UCSD-AML1 (cell line): ENCODE measurements around the gene VPS13D.
"Not testable (repeated sequence)": the region's sequence is repeated elsewhere in the genome, so short reads cannot be mapped to it uniquely, and the experiment has no call there.

Experiments used
- DNase-seq: peaks from one replicate; lab custom pipeline; 2025; ENCODE audit not compliant: unreplicated experiment; lab: John Stamatoyannopoulos, UW

VPS13D gene

DNA sequence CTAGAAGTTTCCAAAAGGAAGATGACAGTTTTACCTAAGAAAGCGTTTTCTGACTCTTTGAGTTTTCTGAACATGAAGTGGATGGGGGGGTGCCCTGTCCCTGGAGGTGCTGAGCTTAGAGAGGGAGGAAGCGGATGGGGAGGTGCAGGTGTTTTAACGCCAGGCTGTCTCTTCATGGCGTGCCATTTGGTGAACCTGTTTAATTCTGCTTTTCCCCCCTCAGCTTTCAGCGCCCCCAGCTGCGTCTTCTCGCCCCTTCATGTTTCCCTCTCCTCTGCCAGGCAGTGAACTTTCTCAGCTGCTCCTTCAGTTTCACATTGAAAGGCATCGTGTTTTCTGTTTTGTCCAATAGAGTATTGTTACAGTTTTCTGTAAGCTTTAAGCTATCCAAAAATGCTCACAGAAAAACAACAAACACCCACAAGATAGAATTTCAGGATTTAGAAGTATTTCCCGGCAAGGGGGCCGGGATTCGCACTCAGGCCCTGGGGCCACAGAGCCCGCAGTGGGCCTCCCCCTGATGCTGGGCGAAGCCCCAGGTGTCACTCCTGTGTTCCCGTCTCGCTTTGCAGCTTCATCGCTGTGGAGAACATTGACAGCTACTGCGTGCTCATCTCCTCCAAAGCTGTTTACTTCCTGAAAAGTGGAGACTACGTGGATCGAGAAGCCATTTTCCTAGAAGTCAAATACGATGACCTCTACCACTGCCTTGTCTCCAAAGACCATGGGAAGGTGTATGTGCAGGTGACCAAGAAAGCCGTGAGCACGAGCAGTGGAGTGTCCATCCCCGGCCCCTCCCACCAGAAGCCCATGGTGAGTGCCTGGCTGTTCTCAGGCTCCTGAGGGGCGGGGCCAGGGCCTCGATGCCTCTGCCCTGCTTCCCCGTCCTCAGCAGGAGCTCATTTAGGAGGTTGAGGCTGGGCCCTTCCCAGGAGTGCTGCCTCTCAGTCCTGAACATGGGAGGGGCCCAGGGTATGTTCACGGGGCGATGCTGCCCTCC, 276.8 kb downstream of the VPS13D start:
- DNase-seq: no peak

DNA sequence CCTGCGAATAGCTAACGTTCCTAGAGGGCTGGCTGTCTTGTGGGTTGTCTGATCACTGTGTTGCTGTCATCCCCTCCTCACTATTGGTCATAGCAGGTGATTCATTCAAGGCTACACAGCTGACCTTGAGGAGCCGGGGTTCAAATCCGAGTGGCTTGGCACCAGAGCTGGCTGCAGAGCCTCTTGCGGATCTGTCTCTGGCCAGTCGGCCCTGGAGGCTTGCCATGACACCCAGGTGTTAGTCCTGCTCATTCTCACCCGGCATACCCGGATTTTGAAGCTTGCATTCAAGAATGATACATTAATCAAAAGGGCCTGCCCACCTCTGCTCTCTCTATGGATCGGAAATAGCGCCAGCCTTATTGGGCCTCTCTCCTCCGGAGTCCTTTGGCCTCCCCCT, 277.8 kb downstream of the VPS13D start:
- no peak for DNase-seq

DNA sequence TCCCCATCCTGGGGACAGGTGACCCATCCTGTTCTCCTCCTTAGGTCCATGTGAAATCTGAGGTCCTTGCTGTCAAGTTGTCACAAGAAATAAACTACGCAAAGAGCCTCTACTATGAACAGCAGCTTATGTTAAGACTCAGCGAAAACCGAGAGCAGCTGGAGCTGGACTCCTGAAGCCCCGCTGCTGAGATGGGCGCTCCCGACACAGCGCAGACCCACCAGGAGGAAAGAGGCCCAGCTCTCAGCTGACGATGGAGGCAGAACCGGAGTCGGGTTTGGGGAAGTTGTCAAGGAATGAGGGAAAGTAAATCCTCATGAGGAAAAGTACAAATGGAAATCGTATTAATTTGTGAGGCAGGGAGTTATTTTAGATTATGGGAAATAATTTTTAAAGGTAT, 279.0 kb downstream of the VPS13D start:
- no peak for DNase-seq

DNA sequence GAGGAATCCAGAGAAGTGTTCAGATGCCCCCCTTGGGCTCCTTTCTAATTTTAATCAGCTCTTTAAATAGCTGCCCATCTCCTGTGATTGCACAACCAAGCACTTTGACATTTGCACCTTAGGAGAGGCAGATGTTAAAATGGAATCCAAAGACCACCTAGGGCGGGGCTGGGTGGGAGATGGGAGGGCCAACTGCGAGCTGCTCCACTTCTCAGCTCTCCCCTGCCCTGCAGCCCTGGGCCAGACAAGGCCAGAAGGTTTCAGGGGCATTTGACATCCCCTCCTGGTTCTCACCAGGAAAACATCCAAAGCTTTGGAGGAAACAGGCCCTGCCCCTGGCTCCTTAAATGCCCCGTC, 281.3 kb downstream of the VPS13D start:
- DNase-seq: no peak

DNA sequence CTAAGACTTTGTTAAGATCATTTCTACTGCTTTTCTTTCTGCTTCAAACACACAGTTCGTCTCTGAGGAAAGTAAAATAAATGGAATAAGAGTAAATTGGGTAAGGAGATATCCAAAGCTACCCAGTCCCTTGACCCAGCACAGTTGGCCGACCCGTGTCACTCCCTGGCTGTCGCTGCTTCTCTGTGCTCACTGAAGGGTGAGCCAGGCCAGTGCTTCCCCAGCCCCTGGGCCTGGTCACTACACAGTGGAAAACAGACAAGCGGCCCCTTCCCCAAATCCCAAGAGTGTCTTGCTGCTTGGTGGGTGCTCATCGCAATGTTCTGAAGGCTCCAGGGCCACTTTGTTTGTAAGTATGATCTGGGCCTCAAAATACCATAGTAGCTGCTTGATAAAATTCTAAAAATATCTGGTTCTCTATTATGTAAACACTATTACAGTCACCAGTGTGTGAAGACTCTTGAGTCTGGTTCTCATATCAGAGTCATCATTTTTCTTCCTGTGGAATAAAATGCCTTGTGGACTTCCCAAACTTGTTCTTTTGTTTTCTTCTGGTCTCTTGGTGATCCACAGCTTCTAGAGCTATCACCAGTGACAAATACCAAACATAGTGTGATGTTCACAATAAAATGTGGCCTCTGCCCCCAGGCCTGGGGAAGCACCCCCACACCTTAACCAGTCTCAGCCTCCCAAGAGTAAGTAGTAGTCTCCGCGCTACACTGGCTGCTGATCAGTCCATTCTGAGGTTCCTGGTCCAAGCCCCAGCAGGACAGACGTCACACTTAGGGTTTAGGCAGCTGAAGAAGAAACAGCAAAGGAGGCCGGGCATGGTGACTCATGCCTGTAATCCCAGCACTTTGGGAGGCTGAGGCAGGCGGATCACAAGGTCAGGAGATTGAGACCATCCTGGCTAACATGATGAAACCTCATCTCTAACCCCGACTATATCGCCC, 282.0 kb downstream of the VPS13D start:
- no peak for DNase-seq

DNA sequence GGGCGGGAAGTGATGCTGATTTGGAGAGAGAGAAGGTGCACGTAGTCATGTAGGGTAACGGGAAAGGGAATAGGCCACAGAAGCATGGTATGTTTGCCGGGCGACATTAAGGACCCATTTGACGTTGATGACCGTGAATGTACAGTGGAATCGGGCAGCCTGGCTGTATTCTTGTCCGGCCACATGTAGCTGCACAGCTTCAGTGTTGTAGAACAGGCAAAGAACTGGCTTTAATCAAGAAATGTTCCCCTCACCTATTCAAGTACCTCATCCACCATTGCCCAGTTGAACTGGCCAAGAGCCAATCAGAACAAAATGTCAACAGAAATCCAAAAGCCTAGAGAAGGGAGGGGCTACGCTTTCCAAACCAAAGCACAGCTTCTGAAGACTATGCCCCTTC, 283.4 kb downstream of the VPS13D start:
- no peak for DNase-seq

DNA sequence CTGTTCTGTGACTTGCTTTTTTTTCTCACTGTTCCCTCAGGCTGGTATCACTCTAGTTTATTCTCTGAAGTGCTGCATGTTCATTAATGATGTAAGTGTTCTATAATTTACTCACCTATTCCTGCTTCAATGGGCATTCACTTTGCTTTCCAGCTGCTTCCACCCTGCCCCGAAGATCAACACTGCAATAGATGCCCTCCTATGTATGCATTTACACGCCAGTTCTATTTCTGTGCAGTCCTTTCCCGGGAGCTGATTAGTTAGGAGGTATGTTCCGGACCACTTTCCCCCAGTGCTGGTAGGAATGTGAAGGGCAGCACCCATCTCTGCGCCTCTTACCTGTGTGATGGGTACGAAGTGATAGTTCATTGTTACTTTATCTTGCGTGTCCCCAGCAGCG, 284.8 kb downstream of the VPS13D start:
- DNase-seq: no peak

DNA sequence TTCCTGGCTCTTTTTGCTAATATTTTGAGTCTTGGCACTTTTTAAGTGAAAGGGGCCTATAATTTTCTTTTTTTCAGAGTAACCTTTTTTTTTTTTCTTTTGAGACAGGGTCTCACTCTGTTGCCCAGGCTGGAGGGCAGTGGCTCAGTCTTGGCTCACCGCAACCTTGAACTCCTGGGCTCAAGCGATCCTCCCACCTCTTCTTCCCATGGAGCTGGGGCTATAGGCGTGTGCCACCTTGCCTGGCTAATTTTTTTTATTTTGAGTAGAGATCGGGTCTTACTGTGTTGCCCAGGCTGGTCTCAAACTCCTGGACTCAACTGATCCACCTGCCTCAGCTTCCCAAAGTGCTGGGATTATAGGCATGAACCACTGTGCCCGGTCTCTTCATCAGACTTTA, 285.4 kb downstream of the VPS13D start:
- DNase-seq: no peak

DNA sequence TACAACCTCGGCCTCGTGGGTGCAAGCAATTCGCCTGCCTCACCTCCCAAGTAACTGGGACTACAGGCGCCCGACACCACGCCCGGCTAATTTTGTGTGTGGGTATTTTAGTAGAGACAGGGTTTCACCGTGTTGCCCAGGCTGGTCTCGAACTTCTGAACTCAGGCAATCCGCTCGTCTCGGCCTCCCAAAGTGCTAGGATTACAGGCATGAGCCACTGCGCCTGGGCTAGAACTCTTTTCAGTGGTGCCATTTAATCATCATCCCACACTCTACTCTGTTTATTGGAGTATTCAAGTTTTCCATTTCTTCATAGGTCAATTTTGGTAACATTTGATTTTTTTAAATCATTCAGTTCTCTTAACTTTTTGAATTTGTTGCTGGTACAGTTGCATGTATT, 286.9 kb downstream of the VPS13D start:
- DNase-seq: no peak

DNA sequence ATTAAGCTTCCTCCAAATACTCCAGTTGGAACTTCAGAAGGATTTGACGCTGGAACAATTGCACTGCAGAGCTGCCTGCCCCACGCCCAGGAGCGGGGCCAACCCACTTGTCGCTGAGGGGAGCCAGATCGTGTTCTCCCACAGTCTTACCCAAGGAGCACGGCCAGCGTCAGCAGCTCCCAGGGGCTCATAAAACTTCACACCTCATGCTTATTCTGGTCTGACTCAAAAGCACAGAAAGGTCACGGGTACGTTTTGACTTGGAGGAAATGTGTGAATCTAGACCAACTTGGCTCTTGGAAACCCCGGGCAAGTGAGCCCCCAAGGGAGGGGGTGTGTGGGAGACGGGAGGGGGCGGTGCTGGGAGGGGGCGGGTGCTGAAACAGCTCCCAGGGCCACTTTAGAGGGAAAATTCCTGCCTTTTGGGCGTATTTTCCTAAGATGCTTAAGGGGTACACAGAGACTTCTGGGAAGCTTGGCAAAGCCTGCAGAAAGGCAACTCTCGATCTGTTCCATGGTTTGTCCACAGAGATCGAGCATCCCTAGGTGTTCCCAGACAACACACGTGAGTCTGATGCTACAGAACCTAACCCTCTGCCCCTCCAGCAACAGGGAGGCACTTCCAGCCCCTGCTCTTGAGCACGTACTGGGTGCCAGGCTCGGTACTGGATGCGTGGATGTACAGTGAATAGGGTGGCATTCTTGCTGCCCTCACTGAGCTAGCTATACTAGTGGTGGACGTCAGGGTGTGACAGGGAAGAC, 289.3 kb downstream of the VPS13D start:
- DNase-seq: no peak

DNA sequence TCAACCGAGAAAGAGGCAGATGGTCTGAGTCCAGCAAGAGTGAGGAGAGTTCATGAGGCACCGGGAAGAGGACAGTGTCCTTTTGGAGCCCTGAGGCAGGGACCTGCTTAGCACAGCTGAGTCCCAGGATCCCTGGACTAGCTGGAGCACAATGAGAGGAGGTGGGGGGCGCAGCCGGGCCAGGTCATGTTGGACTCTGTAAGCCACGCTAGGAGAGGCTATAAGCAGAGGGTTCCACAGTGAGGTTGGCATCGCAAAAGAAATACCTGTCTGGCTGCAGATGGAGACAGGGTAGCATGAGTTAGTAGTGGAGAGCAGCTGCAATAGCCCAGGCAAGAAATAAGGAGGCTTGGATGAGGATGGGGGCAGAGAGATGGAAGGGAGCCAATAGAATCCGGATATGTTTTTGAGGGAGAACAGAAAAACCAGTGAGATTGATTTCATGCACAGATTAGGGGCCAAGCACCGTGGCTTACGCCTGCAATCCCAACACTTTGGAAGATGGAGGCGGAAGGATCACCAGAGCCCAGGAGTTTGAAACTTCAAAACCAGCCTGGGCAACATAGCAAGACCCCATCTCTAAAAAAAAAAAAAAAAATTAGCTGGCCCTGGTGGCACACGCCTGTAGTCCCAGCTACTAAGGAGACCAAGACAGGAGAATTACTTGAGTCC, 290.0 kb downstream of the VPS13D start:
- no peak for DNase-seq

DNA sequence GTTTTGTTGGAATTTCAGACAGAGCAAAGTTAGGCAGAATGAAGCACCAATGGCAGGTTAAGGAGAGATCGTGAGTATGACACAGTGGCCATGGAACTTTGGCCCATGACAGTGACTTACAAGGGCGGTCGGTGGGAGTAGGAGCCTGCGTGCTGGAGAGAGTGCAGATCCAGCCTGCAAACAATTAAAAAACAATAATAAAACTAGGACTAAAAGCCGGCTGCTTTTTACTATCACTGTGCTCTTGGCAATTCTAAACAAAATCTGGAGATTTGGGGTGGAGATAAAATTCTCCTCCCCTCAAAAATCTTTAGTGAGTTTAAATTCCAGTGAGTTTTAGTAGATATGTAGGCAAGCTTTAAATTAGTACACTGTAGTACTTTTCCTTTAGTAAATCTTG, 291.3 kb downstream of the VPS13D start:
- no peak for DNase-seq

DNA sequence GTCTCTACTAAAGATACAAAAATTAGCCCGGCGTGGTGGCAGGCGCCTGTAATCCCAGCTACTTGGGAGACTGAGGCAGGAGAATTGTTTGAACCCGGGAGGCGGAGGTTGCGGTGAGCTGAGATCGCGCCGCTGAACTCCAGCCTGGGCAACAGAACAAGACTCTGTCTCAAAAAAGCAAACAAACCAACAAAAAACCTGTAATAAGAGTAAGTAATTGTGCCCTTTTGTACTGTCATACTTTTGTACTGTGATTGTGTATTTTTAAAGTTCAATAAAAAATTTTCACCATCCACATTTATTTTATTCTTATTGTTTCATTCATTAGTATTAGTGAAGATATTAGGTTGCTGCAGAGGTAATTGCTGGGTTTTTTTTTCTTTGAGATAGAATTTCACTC, 292.9 kb downstream of the VPS13D start:
- DNase-seq: not testable (repeated sequence)

DNA sequence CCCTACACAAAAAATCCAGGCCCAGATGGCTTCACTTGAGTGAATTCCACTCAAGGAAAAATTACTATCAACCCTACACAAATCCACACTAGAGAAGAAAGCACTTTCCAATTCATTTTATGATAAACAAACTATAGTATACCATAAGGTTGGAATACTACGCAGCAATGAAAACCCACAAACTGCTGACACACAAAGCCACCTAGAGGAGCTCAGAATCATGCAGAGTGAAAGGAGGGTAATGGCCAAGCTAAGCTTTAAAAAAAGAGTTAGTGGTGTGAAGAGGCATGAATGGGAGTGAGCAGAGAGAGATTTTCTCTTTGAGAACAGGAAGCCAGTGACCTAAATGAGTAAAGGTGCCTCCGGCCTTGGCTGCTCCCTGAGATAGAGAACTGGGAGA, 294.4 kb downstream of the VPS13D start:
- DNase-seq: no peak

DNA sequence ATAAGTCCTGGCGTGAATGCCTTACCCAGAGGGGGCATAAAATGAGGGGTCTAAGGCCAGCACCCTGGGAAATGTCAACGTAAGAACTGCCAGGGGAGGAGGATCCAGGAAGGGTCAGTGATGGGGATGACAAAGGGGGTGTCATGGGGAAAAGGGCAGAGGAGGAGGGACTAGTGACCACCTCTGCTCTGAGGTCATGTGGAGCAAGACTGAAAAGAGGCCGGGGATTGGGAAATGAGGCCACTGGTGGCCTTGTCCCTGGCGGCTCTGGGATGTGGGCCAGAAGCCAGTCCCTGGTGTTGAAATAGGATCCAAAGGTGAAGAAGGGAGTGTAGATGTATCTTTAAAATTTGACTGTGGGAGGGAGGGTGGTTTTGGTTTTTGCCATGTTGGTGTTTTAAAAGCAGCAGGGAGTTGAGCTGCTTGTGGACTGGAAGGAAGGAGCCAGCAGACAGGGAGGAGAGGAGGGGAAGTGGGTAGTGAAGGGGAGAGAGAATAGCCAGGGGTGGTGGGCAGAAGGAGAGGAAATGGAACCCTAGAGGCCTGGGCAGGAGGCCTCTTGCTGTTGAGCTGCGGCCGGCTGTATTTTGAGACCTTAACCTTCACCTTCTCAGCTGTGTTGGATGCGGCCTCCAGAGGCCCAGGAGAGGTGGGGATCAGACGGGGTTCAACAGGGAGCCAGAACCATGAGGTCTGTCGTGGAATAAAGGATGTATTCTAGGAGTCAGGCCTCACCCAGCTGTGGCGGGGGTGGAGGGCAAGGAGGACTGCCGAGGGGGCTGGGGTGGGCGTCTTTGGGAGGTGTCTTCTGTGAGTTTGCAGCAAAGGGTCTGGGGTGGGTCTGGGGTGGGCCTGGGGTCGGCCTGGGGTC, 295.7 kb downstream of the VPS13D start:
- peak; percentile 31 for DNase-seq

DNA sequence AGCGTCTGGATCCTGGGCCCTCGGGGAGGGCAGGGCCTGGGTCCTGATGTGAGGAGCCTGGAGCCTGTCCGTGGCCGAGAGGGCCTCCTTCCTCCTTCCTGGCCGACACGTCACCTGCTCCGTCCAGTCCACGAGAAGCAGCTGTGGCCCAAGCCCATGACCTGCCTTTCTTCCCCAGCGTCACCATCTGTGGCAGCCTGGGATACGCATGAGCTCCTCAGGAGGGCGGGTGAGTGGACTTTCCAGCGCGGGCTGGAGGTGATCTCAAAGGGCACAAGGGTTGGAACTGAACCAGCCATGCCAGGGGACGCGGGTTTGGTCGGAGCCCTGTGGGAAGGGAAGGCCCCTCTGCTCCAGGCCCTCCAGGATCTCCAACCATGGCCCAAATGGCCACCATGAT, 297.7 kb downstream of the VPS13D start:
- DNase-seq: no peak

DNA sequence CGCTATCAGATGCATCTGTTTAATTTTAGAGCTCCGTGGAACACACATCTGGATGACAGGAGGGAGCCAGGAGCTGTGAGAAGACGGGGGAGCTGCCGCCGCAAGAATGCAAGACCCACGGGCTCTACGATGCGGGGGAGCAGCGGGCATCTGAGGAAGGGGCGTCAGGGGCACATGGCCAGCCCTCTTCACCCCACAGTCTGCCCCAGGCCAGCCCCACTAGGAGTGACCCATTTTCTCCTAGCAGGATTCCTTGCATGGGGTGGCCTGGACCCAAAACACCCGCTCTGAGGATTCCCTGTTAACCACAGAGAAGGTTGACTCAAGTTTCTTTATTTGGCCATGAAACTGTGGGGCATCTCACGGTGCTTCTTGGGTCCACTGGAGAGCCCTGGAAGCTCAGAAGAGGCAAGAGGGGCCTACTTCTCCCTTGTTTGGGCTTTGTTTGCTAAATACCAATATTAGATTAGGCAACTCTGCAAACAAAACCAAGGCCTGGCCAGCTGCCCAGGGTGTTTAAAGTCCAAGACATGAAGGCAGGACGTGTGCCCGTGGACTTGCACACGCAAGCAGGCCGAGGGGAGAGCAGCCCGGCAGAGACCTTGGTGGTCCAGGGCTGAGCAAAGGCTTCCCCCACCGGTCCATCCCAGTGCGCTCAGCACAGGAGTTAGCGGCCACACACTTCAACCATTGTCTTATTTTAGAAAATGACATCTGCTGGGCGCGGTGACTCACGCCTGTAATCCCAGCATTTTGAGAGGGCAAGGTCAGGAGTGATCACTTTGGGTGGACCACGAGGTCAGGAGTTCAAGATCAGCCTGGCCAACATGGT, 298.4 kb downstream of the VPS13D start:
- DNase-seq: no peak

DNA sequence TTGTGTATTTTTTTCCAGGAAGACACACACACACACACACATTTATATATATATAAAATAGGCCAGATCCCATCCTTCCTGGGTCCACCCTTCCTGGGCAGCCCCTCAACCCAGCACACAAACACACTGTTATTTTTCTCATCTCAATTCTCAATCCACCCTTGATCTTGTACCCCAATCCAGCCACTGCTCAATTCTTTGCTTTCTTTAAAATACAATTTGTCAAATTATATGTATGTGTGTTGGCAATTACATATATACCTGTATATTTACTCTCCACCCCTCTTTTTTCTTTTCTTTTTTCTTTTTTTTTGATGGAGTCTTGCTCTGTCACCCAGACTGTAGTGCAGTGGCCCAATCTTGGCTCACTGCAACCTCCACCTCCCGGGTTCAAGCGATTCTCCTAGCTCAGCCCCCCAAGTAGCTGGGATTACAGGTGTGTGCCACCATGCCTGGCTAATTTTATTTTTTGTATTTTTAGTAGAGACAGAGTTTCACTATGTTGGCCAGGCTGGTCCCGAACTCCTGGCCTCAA, 299.9 kb downstream of the VPS13D start:
- no peak for DNase-seq
